H1 (cell line): ENCODE data around the gene NKX2-4. TPM values are rescaled to one million over a fixed set of nuclear protein-coding genes. Genes with fewer than 3 reads are reported as not detected.

Experiments used
- CTCF ChIA-PET: fragments of 300-600 bp; sonication (Branson Sonifier 250); formaldehyde crosslinking; loops from one replicate; lab custom pipeline; 2021; ENCODE audit not compliant: partially characterized antibody; lab: Charles Lee
- POLR2A ChIA-PET: fragments of 300-600 bp; sonication (Branson Sonifier 250); formaldehyde crosslinking; loops from one replicate; lab custom pipeline; 2021; ENCODE audit warnings: inconsistent platforms; ENCODE audit not compliant: partially characterized antibody; lab: Charles Lee
- DNase-seq, 2 experiments: peaks; one replicate each; pipeline versions ENCODE4 v3.0.0 to v3.0.0-alpha.2; 2010 to 2022; ENCODE audit warnings: low spot score in 2 of 2, low read depth in 1 of 2, mixed read lengths in 1 of 2
- FAIRE-seq: peaks from 2 replicates; lab custom pipeline; 2011; peaks lifted over from hg19 to GRCh38; lab: Jason Lieb, UNC
- H2AFZ ChIP-seq: 2 replicates; pipeline ENCODE4 v1.8.1; 2012; ENCODE audit warnings: low read length, inconsistent platforms
- H2AK5ac ChIP-seq: 2 replicates; pipeline ENCODE4 v1.6.1; 2013; ENCODE audit warnings: low read depth, low read length
- H2BK120ac ChIP-seq: replicated peaks from 2 replicates; pipeline ENCODE3; 2013; ENCODE audit warnings: low read depth, low read length, inconsistent platforms
- H2BK12ac ChIP-seq: 2 replicates; pipeline ENCODE4 v1.6.1; 2013; ENCODE audit warnings: low read depth, low read length
- H2BK15ac ChIP-seq: 2 replicates; pipeline ENCODE4 v1.6.1; 2013; ENCODE audit warnings: low read length
- H2BK20ac ChIP-seq: 2 replicates; pipeline ENCODE4 v1.6.1; 2013; ENCODE audit warnings: low read length
- H2BK5ac ChIP-seq: 2 replicates; pipeline ENCODE4 v1.6.1; 2013; ENCODE audit warnings: low read depth, low read length
- H3K14ac ChIP-seq: 2 replicates; pipeline ENCODE4 v1.6.1; 2013; ENCODE audit warnings: inconsistent platforms; ENCODE audit not compliant: insufficient read length
- H3K18ac ChIP-seq: 2 replicates; pipeline ENCODE4 v1.6.1; 2013; ENCODE audit warnings: low read length; ENCODE audit errors: extremely low read depth
- H3K23ac ChIP-seq: 2 replicates; pipeline ENCODE4 v1.6.1; 2013; ENCODE audit warnings: inconsistent platforms; ENCODE audit not compliant: insufficient read length
- H3K23me2 ChIP-seq: 2 replicates; pipeline ENCODE4 v1.6.1; 2013; ENCODE audit warnings: low read depth, low read length
- H3K27ac ChIP-seq: 2 replicates; pipeline ENCODE4 v1.6.1; 2011; ENCODE audit warnings: low read depth, low read length, inconsistent platforms
- H3K27me3 ChIP-seq, 4 experiments: replicated peaks in 1 of 4; 1 replicate in 1 of 4; 2 replicates in 3 of 4; pipeline versions ENCODE4 v1.6.1 to v1.8.1; 2011 to 2013; ENCODE audit warnings: low read length in 3 of 4, mild to moderate bottlenecking in 3 of 4, inconsistent platforms in 2 of 4, mixed read lengths in 2 of 4, moderate library complexity in 1 of 4; ENCODE audit not compliant: control insufficient read depth in 3 of 4, insufficient read depth in 3 of 4; ENCODE audit errors: extremely low read depth in 1 of 4
- H3K36me3 ChIP-seq, 4 experiments: 2 replicates each; pipeline versions ENCODE4 v1.6.1 to v1.8.1; 2011 to 2013; ENCODE audit warnings: mild to moderate bottlenecking in 4 of 4, low read length in 3 of 4, moderate library complexity in 2 of 4, control low read depth in 1 of 4, inconsistent platforms in 1 of 4; ENCODE audit not compliant: insufficient read depth in 4 of 4, control insufficient read depth in 2 of 4
- H3K4ac ChIP-seq: replicated peaks from 2 replicates; pipeline ENCODE3; 2013; ENCODE audit warnings: low read length, low read depth, mixed read lengths, inconsistent platforms; ENCODE audit not compliant: insufficient read length
- H3K4me1 ChIP-seq, 4 experiments: replicated peaks in 1 of 4; 1 replicate in 1 of 4; 2 replicates in 3 of 4; pipeline versions ENCODE4 v1.6.1 to v1.8.1; 2011 to 2013; ENCODE audit warnings: low read length in 3 of 4, inconsistent platforms in 2 of 4, mixed read lengths in 1 of 4; ENCODE audit not compliant: insufficient read depth in 4 of 4, control insufficient read depth in 3 of 4
- H3K4me2 ChIP-seq, 2 experiments: 2 replicates each; pipeline versions ENCODE4 v1.6.1 to v1.8.1; 2011 to 2013; ENCODE audit warnings: low read depth in 2 of 2, low read length in 2 of 2, control low read depth in 1 of 2, inconsistent platforms in 1 of 2, mild to moderate bottlenecking in 1 of 2; ENCODE audit not compliant: insufficient read depth in 1 of 2
- H3K4me3 ChIP-seq, 4 experiments: fragments of 200-600, 300-600 bp in 1 of 4; sonication (generic), shearing (Covaris generic), sonication (Bioruptor Twin) in 1 of 4; 2 replicates each; pipeline versions ENCODE4 v1.5.1 to v1.8.1; 2011 to 2016; ENCODE audit warnings: low read length in 4 of 4, low read depth in 3 of 4, control low read depth in 2 of 4, inconsistent platforms in 2 of 4, mild to moderate bottlenecking in 2 of 4, mixed read lengths in 1 of 4, moderate library complexity in 1 of 4; ENCODE audit not compliant: insufficient read depth in 2 of 4; ENCODE audit errors: extremely low read depth in 1 of 4
- H3K56ac ChIP-seq: replicated peaks from 2 replicates; pipeline ENCODE3; 2013; ENCODE audit warnings: low read depth, mild to moderate bottlenecking, mixed read lengths, low read length, inconsistent platforms; ENCODE audit not compliant: insufficient read length
- H3K79me1 ChIP-seq: 2 replicates; pipeline ENCODE4 v1.6.1; 2013; ENCODE audit warnings: low read depth, low read length, control low read depth
- H3K79me2 ChIP-seq, 2 experiments: 2 replicates each; pipeline versions ENCODE4 v1.6.1 to v1.8.1; 2012 to 2013; ENCODE audit warnings: low read length in 2 of 2, mild to moderate bottlenecking in 2 of 2, inconsistent platforms in 1 of 2; ENCODE audit not compliant: insufficient read depth in 2 of 2, control insufficient read depth in 1 of 2
- H3K9ac ChIP-seq, 4 experiments: replicated peaks in 1 of 4; 1 replicate in 1 of 4; 2 replicates in 3 of 4; pipeline versions ENCODE4 v1.6.1 to v1.8.1; 2011 to 2013; ENCODE audit warnings: low read depth in 3 of 4, low read length in 3 of 4, control low read depth in 2 of 4, mild to moderate bottlenecking in 2 of 4, moderate library complexity in 2 of 4, inconsistent platforms in 1 of 4; ENCODE audit errors: extremely low read depth in 1 of 4
- H3K9me3 ChIP-seq, 2 experiments: 2 replicates each; pipeline versions ENCODE4 v1.6.1 to v1.8.1; 2012 to 2013; ENCODE audit warnings: mild to moderate bottlenecking in 2 of 2, moderate library complexity in 2 of 2, control low read depth in 1 of 2, inconsistent platforms in 1 of 2, low read depth in 1 of 2, low read length in 1 of 2, mixed read lengths in 1 of 2; ENCODE audit not compliant: insufficient read depth in 2 of 2
- H4K20me1 ChIP-seq, 2 experiments: replicated peaks in 1 of 2; 2 replicates each; pipeline versions ENCODE3 to v1.8.1; 2011 to 2013; ENCODE audit warnings: inconsistent platforms in 2 of 2, low read length in 2 of 2, mild to moderate bottlenecking in 1 of 2; ENCODE audit not compliant: insufficient read depth in 2 of 2, control insufficient read depth in 1 of 2
- H4K5ac ChIP-seq: 2 replicates; pipeline ENCODE4 v1.6.1; 2013; ENCODE audit warnings: low read length, low read depth, mixed read lengths, inconsistent platforms; ENCODE audit not compliant: insufficient read length
- H4K8ac ChIP-seq: 2 replicates; pipeline ENCODE4 v1.8.0; 2013; ENCODE audit warnings: mild to moderate bottlenecking, moderate library complexity, low read length, inconsistent platforms; ENCODE audit not compliant: insufficient read depth; ENCODE audit errors: extremely low read depth
- H4K91ac ChIP-seq: replicated peaks from 2 replicates; pipeline ENCODE3; 2013; ENCODE audit warnings: low read length, mixed read lengths, inconsistent platforms; ENCODE audit not compliant: insufficient read length
- CTCF ChIP-seq, 3 experiments: IDR thresholded peaks; 1 replicate in 2 of 3; 2 replicates in 1 of 3; pipeline versions ENCODE4 v1.5.1 to v1.6.1; 2011; ENCODE audit warnings: low read length in 3 of 3, mild to moderate bottlenecking in 3 of 3, inconsistent platforms in 2 of 3, low read depth in 1 of 3, moderate library complexity in 1 of 3; ENCODE audit not compliant: insufficient read depth in 1 of 3; ENCODE audit errors: control extremely low read depth in 1 of 3
- GABPA ChIP-seq: IDR thresholded peaks from 2 replicates; pipeline ENCODE4 v1.6.1; 2011; ENCODE audit warnings: mild to moderate bottlenecking, low read length, moderate library complexity, borderline replicate concordance; ENCODE audit not compliant: insufficient read depth
- JUND ChIP-seq: IDR thresholded peaks from 2 replicates; pipeline ENCODE4 v1.6.1; 2011; ENCODE audit warnings: mild to moderate bottlenecking, improper control_type of control experiment, low read length
- KDM1A ChIP-seq: fragments of 200-600, 300-600 bp; sonication (generic); IDR thresholded peaks from 2 replicates; pipeline ENCODE4 v1.7.1; 2016; ENCODE audit warnings: mild to moderate bottlenecking, low read length, borderline replicate concordance
- MAX ChIP-seq: IDR thresholded peaks from 2 replicates; pipeline ENCODE4 v1.6.1; 2012; ENCODE audit warnings: inconsistent platforms
- NANOG ChIP-seq: IDR thresholded peaks from 2 replicates; pipeline ENCODE4 v1.6.1; 2011; ENCODE audit warnings: low read length, low read depth, mild to moderate bottlenecking, inconsistent platforms; ENCODE audit not compliant: insufficient read depth, poor library complexity, severe bottlenecking
- PHF8 ChIP-seq: fragments of 200-600 bp; sonication (generic); conservative IDR thresholded peaks from 2 replicates; pipeline ENCODE4 v1.7.1; 2012; ENCODE audit warnings: low read depth, mild to moderate bottlenecking, inconsistent platforms, low read length, moderate library complexity
- RNF2 ChIP-seq: fragments of 200-900, 300-1000 bp; sonication (generic); IDR thresholded peaks from 2 replicates; pipeline ENCODE4 v1.7.1; 2016; ENCODE audit warnings: borderline replicate concordance, low read depth, mild to moderate bottlenecking, antibody characterized with exemption, low read length; ENCODE audit not compliant: poor library complexity, severe bottlenecking; ENCODE audit errors: missing control alignments
- SIRT6 ChIP-seq: IDR thresholded peaks from one replicate; pipeline ENCODE4 v1.7.1; 2012; ENCODE audit warnings: low read length, inconsistent platforms
- SP4 ChIP-seq: IDR thresholded peaks from 2 replicates; pipeline ENCODE4 v1.6.1; 2012; ENCODE audit warnings: low read length, inconsistent platforms
- TAF1 ChIP-seq: IDR thresholded peaks from 2 replicates; pipeline ENCODE4 v1.6.1; 2011; ENCODE audit warnings: mild to moderate bottlenecking, low read depth, low read length
- WGBS, 2 experiments: shearing (Covaris generic) in 1 of 2; methylation state at CpG; one replicate each; pipeline versions ENCODE4 v1.1.6 to v1.1.7; 2013 to 2015; ENCODE audit warnings: low lambda C conversion rate in 2 of 2, mixed read lengths in 2 of 2, inconsistent platforms in 1 of 2, low coverage in 1 of 2, missing lambda C conversion rate in 1 of 2; ENCODE audit not compliant: insufficient replicate concordance in 2 of 2, insufficient coverage in 1 of 2, insufficient read length in 1 of 2; ENCODE audit errors: extremely low coverage in 1 of 2, missing lambda C conversion rate in 1 of 2; 5-methylcytosine and 5-hydroxymethylcytosine counted together
- polyA plus RNA-seq, 7 experiments: library from polyadenylated mRNA; depleted of rRNA in 3 of 7; stranded (reverse) in 5 of 7; unstranded in 2 of 7; fragments of >200 nt in 5 of 7; fragments of 200-250 nt in 2 of 7; gene quantifications; 1 replicate in 5 of 7; 2 replicates in 1 of 7; 4 replicates in 1 of 7; pipeline versions ENCODE4 v1.2.1 to v1.2.3, GENCODE V29; 2011 to 2013; ENCODE audit warnings: missing spikeins in 2 of 7, mixed read lengths in 2 of 7
- total RNA-seq: library from RNA; stranded (reverse); fragmentation: NEBNext Ultra II Directional; extraction: Animal tissue kit (Norgen Biotek cat#: 25700); gene quantifications from 2 replicates; pipeline ENCODE4 v1.2.1, GENCODE V29; 2021

Gene NKX2-4
- total and polyA plus RNA-seq, 2 of the 8 experiments (the other 6 are each of a cell fraction or from before 2014, with no cell fraction given): 0.12 to 0.37 TPM

- no peak overlapping the region for H3K4me3 ChIP-seq
- H4K8ac ChIP-seq: no peak overlapping the region
- no peak overlapping the region for H3K9ac ChIP-seq
- DNase-seq: no peak
- no peak overlapping the region for H2BK5ac ChIP-seq
- no peak overlapping the region for H2BK20ac ChIP-seq
- no peak overlapping the region for H2BK120ac ChIP-seq
- peaks cover 10 to 62% (median 29%) of the 10 kb centered on the region in 4 experiments for H3K36me3 ChIP-seq
- no peak overlapping the region for H2AK5ac ChIP-seq
- no peak overlapping the region for H2AFZ ChIP-seq
- H3K18ac ChIP-seq: no peak overlapping the region
- H3K4me2 ChIP-seq: no peak overlapping the region
- no peaks in the 10 kb centered on the region for H4K20me1 ChIP-seq
- H2BK12ac ChIP-seq: no peak overlapping the region
- H3K4ac ChIP-seq: no peak overlapping the region
- H4K5ac ChIP-seq: no peak overlapping the region
- no peak overlapping the region for H4K91ac ChIP-seq
- CTCF ChIA-PET: interaction anchor here (0.7 to 0.8 kb wide), 2 partner anchors 31 to 117 kb away, joined by 3 to 4 read pairs; no protein-coding TSS in a partner anchor
- POLR2A ChIA-PET: no interaction called here
- no peaks in the 10 kb centered on the region for H3K79me1 ChIP-seq
- H3K23ac ChIP-seq: no peak overlapping the region
- no peaks in the 10 kb centered on the region for H3K9me3 ChIP-seq
- H3K79me2 ChIP-seq: 0 out of 4 replicates have a peak, but pooled peaks cover 0 to 3% of the 10 kb centered on the region in 2 experiments
- H3K27me3 ChIP-seq: no peaks in the 10 kb centered on the region
- FAIRE-seq: no peak
- H3K14ac ChIP-seq: no peak overlapping the region
- WGBS, 2 experiments: 93% methylated on average over 1 of the region's 1 CpG; no CpG with 5 or more reads in 1 of the 2 experiments
- H3K23me2 ChIP-seq: no peaks in the 10 kb centered on the region
- H3K4me1 ChIP-seq: no peaks in the 10 kb centered on the region
- no peak overlapping the region for H2BK15ac ChIP-seq
- H3K56ac ChIP-seq: no peak overlapping the region
- no peak overlapping the region for H3K27ac ChIP-seq
- TF ChIP-seq KDM1A (no peak), GABPA (no peak), NANOG (no peak), RNF2 (no peak), TAF1 (no peak), CTCF (IDR thresholded peaks at IDR 0.05; ENCODE audit: control extremely low read depth in 1 of 3, insufficient read depth in 1 of 3, low read depth in 1 of 3, low read length in 3 of 3) (no peak), PHF8 (no peak), SIRT6 (no peak), MAX (no peak), JUND (no peak), SP4 (no peak)
These were observed 44.1 kb downstream of the NKX2-4 start for GRCh38 chr20:21353236-21353635.
